Cardiac septum (tissue), 1 donor: ENCODE measurements around the gene GIMAP8. TPM values are rescaled to one million over a fixed set of nuclear protein-coding genes. Genes with fewer than 3 reads are reported as not detected.

ENCODE experiments used
- DNase-seq: peaks from one replicate; pipeline ENCODE4 v3.0.0-alpha.2; 2020; ENCODE audit warnings: low spot score
- intact Hi-C: fragments of 100-400 bp; cut with DNase I; formaldehyde crosslinking; loops from one replicate; pipeline ENCODE4 v1.14.0; 2022
- total RNA-seq: library from RNA; stranded (reverse); fragmentation: NEBNext Ultra II Directional; extraction: Animal tissue kit (Norgen Biotek cat#: 25700); gene quantifications from one replicate; pipeline ENCODE4 v1.2.1, GENCODE V29; 2021
- donor health status: DM: no; HTN: no; CAD: no.

The GIMAP8 gene
- total RNA-seq, 1 donor from 2014 or later = 16.3 TPM

- intact Hi-C loops = no loop called here
- DNase-seq = peak; percentile 43
These were observed 40.3 kb upstream of the GIMAP8 start for GRCh38 chr7:150410131-150410530.

- intact Hi-C loops = no loop called here
- DNase-seq = peak; percentile 26
These were observed 39.6 kb upstream of the GIMAP8 start for GRCh38 chr7:150410680-150411346.

GRCh38 chr7:150411606-150412005 lies 38.8 kb upstream of the GIMAP8 start:
- intact Hi-C loops = no loop called here
- peak; percentile 70 for DNase-seq

GRCh38 chr7:150412016-150412415 lies 38.4 kb upstream of the GIMAP8 start:
- intact Hi-C loops = no loop called here
- DNase-seq = peak; percentile 46

- intact Hi-C loops = no loop called here
- no peak for DNase-seq
These were observed 37.6 kb upstream of the GIMAP8 start for GRCh38 chr7:150412518-150413488.

- no peak for DNase-seq
- intact Hi-C loops = no loop called here
These were observed 36.8 kb upstream of the GIMAP8 start for GRCh38 chr7:150413640-150414081.

GRCh38 chr7:150415161-150416153 lies 35.0 kb upstream of the GIMAP8 start:
- DNase-seq = no peak

GRCh38 chr7:150417239-150417638 lies 33.2 kb upstream of the GIMAP8 start:
- DNase-seq = no peak
- intact Hi-C loops = no loop called here

More at GRCh38 chr7:150415161-150416153, 35.0 kb upstream of the GIMAP8 start:
- intact Hi-C loops = no loop called here

GRCh38 chr7:150417863-150418262 lies 32.6 kb upstream of the GIMAP8 start:
- DNase-seq = no peak
- intact Hi-C loops = no loop called here

GRCh38 chr7:150420242-150420641 lies 30.2 kb upstream of the GIMAP8 start:
- DNase-seq = no peak
- intact Hi-C loops = loop anchor here (5.0 kb wide), 2 partner anchors 63 to 133 kb away; no protein-coding TSS in a partner anchor

GRCh38 chr7:150420987-150421674 lies 29.3 kb upstream of the GIMAP8 start:
- intact Hi-C loops = loop anchor here (5.0 kb wide), 2 partner anchors 64 to 134 kb away; no protein-coding TSS in a partner anchor
- peak; percentile 89 for DNase-seq

- intact Hi-C loops = loop anchor here (5.0 kb wide), 2 partner anchors 65 to 135 kb away; no protein-coding TSS in a partner anchor
- DNase-seq = no peak
These were observed 28.6 kb upstream of the GIMAP8 start for GRCh38 chr7:150421831-150422230.

- peak; percentile 53 for DNase-seq
- intact Hi-C loops = no loop called here
These were observed 24.8 kb upstream of the GIMAP8 start for GRCh38 chr7:150425670-150426069.

- intact Hi-C loops = no loop called here
- peak; percentile 70 for DNase-seq
These were observed 21.6 kb upstream of the GIMAP8 start for GRCh38 chr7:150428671-150429451.

GRCh38 chr7:150429699-150430098 lies 20.7 kb upstream of the GIMAP8 start:
- DNase-seq = peak; percentile 63
- intact Hi-C loops = no loop called here

GRCh38 chr7:150430465-150431085 lies 19.9 kb upstream of the GIMAP8 start:
- DNase-seq = peak; percentile 55
- intact Hi-C loops = no loop called here

- intact Hi-C loops = no loop called here
- no peak for DNase-seq
These were observed 18.4 kb upstream of the GIMAP8 start for GRCh38 chr7:150431839-150432658.
